Astrocyte of the cerebellum (primary cell): ENCODE data around the gene STEAP1.

Experiments
- DNase-seq: peaks from one replicate; pipeline ENCODE4 v3.0.0-alpha.2; 2011; ENCODE audit warnings: low read depth
- H3K4me3 ChIP-seq: 2 replicates; pipeline ENCODE4 v1.5.1; 2011; ENCODE audit warnings: mild to moderate bottlenecking, low read depth, low read length, moderate library complexity
- in situ Hi-C: cut with HindIII; loops from 2 replicates; pipeline ENCODE4 v1.10.0; 2017; ENCODE audit warnings: low sequenced_read_pairs
- TF ChIP-seq, protein P1 (sequence below): IDR thresholded peaks from 2 replicates; pipeline ENCODE4 v1.5.1; 2012; ENCODE audit warnings: low read length, low read depth, moderate library complexity, mild to moderate bottlenecking; ENCODE audit errors: missing control alignments

The STEAP1 gene

DNA sequence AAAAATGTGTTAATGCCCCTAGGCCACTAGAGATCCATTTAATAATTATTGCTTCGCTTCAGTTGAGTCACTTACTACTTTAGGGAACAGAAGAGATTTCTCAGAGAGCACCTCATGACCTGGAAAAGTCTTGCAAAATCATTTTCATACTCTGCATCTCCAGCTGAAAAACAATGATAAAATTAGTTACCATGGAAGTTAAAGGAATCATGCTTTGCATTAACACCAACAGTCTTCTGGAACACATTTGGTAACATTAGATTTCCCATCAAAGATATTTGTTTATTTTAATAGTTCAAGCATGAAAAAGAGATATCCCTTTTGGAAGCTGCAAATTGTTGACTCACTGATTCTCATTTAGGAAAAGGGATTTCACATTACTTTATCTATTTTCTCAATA lies 55.5 kb downstream of the STEAP1 start:
- TF ChIP-seq, protein P1, sequence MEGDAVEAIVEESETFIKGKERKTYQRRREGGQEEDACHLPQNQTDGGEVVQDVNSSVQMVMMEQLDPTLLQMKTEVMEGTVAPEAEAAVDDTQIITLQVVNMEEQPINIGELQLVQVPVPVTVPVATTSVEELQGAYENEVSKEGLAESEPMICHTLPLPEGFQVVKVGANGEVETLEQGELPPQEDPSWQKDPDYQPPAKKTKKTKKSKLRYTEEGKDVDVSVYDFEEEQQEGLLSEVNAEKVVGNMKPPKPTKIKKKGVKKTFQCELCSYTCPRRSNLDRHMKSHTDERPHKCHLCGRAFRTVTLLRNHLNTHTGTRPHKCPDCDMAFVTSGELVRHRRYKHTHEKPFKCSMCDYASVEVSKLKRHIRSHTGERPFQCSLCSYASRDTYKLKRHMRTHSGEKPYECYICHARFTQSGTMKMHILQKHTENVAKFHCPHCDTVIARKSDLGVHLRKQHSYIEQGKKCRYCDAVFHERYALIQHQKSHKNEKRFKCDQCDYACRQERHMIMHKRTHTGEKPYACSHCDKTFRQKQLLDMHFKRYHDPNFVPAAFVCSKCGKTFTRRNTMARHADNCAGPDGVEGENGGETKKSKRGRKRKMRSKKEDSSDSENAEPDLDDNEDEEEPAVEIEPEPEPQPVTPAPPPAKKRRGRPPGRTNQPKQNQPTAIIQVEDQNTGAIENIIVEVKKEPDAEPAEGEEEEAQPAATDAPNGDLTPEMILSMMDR, result no peak
- in situ Hi-C loops, result no loop called here
- no peak for DNase-seq
- H3K4me3 ChIP-seq, result no peak overlapping the region

DNA sequence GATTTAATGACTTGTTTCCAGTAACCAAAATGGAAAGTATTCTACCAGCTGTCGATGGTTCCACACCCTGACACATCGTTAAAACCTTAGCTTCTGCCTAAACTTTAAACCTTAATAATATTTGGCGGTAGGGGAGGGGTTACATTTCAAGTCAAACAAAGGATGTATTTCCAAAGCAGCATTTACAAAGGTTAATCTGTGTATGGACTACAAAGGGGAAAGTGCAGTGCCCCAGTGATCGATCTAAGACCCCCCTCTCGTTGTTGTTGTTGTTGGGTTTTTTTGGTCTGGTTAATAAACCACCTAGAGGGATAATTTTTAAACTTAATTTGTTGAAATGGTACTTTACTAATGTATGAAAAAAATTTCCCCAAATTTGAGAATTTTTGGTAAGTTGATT lies 56.2 kb downstream of the STEAP1 start:
- no peak overlapping the region for H3K4me3 ChIP-seq
- TF ChIP-seq, protein P1, result no peak
- in situ Hi-C loops, result no loop called here

DNA sequence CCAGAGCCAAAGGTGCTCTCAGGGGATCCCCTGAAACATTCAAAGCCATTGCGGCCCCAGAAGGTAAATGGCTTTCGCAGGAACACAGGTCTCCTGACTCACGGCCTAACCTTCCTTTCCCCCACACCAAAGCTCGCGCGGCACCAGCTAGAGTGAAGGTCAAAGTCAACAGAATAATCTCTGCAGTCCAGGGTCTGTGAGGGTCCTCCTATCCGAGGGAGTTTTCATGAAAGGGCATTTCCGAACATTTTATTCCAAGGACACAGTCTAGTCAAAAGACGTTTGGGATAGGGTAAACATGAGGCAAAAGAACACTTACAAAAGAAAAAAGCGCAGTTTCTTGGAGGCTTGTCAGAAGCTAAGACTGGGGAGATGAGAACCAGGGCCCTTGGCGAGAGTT lies 56.7 kb downstream of the STEAP1 start:
- in situ Hi-C loops, result no loop called here
- DNase-seq, result no peak
- TF ChIP-seq, protein P1, result no peak
- peak overlapping the region; percentile 61 for H3K4me3 ChIP-seq

More for the DNA sequence above, 56.2 kb downstream of the STEAP1 start:
- DNase-seq, result no peak

DNA sequence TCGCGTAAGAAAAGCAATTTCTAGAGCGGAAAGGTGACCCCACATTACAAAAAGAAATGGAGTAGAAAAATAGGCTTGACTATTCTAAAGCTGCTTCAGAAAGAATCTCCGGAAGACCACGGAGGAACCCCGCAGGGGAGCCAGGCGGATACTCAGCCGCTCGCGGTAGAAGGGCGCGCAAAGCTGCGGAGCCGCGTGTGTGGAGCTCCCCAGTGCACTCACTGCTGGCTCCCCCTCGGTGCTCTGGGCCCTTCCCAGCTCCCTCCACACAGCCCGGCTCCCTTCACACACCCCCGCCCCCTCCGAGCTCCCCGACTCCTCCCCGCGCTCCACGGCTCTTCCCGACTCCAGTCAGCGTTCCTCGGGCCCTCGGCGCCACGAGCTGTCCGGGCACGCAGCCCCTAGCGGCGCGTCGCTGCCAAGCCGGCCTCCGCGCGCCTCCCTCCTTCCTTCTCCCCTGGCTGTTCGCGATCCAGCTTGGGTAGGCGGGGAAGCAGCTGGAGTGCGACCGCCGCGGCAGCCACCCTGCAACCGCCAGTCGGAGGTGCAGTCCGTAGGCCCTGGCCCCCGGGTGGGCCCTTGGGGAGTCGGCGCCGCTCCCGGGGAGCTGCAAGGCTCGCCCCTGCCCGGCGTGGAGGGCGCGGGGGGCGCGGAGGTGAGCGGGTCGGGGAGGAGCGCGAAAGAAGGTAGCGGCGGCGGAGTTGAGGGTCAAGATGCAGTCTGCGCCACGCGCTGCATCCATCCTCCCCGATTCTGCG lies 57.3 kb downstream of the STEAP1 start, which contains the start of gene STEAP2:
TSS of gene STEAP2 (plus strand) at position 350 of the 758 bp plus-strand sequence. CDS start 13,343 bp downstream, outside the sequence.
- DNase-seq, result peak; percentile 73
- H3K4me3 ChIP-seq, result peak within 1 kb of the TSS; percentile 61
- TF ChIP-seq, protein P1, result peak; percentile 70
- in situ Hi-C loops, result no loop called here

DNA sequence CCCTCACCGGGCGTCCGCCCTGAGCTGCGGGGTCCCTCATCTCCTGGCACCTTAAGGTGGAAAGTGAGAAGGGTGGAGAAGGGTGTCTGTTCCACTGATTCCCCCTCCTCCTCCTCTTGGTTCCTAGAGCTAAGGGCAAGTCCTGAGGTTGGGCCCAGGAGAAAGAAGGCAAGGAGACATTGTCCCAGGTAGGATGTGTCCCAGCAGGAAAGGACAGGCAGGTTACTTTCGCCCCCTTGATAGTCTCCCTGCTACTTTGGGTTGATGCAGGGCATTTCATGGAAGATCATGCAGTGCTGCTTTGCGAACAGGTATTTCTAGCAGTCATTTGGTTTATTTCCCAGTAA lies 57.9 kb downstream of the STEAP1 start:
- peak overlapping the region; percentile 61 for H3K4me3 ChIP-seq
- in situ Hi-C loops, result no loop called here
- TF ChIP-seq, protein P1, result no peak
- DNase-seq, result no peak

DNA sequence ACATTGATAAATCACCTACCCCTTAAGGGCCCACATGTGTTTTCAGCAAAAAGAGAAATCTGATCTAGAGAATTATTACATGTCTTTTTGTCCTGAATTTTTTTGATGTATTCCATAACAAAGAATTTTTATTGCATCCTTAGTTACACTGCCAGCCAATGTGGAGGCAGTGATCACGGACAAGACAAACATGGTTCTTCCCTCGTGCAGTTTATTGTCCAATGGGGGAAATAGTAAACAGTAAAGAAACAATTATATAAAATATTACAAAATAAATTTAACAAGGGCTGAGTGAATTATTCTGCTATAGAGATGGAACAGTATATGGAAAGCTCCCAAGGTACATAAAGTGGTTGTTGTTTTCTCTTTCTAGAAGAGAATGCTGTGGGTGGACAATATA lies 59.3 kb downstream of the STEAP1 start:
- H3K4me3 ChIP-seq, result no peak overlapping the region
- no peak for DNase-seq
- TF ChIP-seq, protein P1, result no peak
- in situ Hi-C loops, result no loop called here
